ENCODE data around the gene PDE6D. TPM values are rescaled to one million over a fixed set of nuclear protein-coding genes. Genes with fewer than 3 reads are reported as not detected.

PDE6D gene
- total RNA-seq, 2 experiments from 2014 or later = 5.9 to 7.0 TPM

GRCh38 chr2:231807020-231807419 is 25.9 kb upstream of the PDE6D start:
- CTCF ChIA-PET = no interaction called here
- intact Hi-C loops (cut with DNase I, micrococcal nuclease) = no loop called here

GRCh38 chr2:231803501-231804138 is 22.5 kb upstream of the PDE6D start:
- Histone ChIP-seq H3K27ac (ENCODE audit: low read depth in 1 of 2, low read length in 2 of 2) (no peak overlapping the region), H3K9me3 (ENCODE audit: control insufficient read depth in 1 of 2, insufficient read depth in 1 of 2, low read length in 2 of 2) (no peaks in the 10 kb centered on the region), H3K4me1 (ENCODE audit: insufficient read depth, low read length) (no peaks in the 10 kb centered on the region), H3K4me3 (ENCODE audit: low read length) (no peak overlapping the region), H3K36me3 (ENCODE audit: insufficient read depth, low read length) (peaks cover 77% of the 10 kb centered on the region), H3K27me3 (ENCODE audit: control insufficient read depth in 1 of 2, insufficient read depth in 2 of 2, low read length in 2 of 2) (no peaks in the 10 kb centered on the region)
- H3K36me3 Mint-ChIP-seq (ENCODE audit: low read depth) = peaks cover 84% of the 10 kb centered on the region
- DNase-seq = no peak
- ChIA-PET CTCF (interaction anchor here (0.6 kb wide), 1 partner anchor 113 kb away, joined by 3 read pairs; no protein-coding TSS in a partner anchor), POLR2A (no interaction called here)
- no peaks in the 10 kb centered on the region for H3K9me3 Mint-ChIP-seq
- H3K4me3 Mint-ChIP-seq = no peak overlapping the region
- H3K27me3 Mint-ChIP-seq = no peaks in the 10 kb centered on the region
- intact Hi-C loops (cut with DNase I, micrococcal nuclease) = no loop called here
- TF ChIP-seq CTCF (IDR thresholded peaks at IDR 0.05) = no peak
- no peak overlapping the region for H3K27ac Mint-ChIP-seq
- ATAC-seq (ENCODE audit: poor library complexity) = no peak
- H3K4me1 Mint-ChIP-seq (ENCODE audit: low read depth) = peaks cover 5% of the 10 kb centered on the region

More at GRCh38 chr2:231807020-231807419, 25.9 kb upstream of the PDE6D start:
- POLR2A ChIA-PET = no interaction called here
- peaks cover 88% of the 10 kb centered on the region for H3K36me3 Mint-ChIP-seq (ENCODE audit: low read depth)
- Histone ChIP-seq H3K9me3 (ENCODE audit: control insufficient read depth in 1 of 2, insufficient read depth in 1 of 2, low read length in 2 of 2) (no peaks in the 10 kb centered on the region), H3K36me3 (ENCODE audit: insufficient read depth, low read length) (peaks cover 66% of the 10 kb centered on the region), H3K27me3 (ENCODE audit: control insufficient read depth in 1 of 2, insufficient read depth in 2 of 2, low read length in 2 of 2) (no peaks in the 10 kb centered on the region), H3K4me3 (ENCODE audit: low read length) (no peak overlapping the region), H3K4me1 (ENCODE audit: insufficient read depth, low read length) (no peaks in the 10 kb centered on the region), H3K27ac (ENCODE audit: low read depth in 1 of 2, low read length in 2 of 2) (no peak overlapping the region)
- peaks cover 5% of the 10 kb centered on the region for H3K4me1 Mint-ChIP-seq (ENCODE audit: low read depth)
- ATAC-seq (ENCODE audit: poor library complexity) (no peak), DNase-seq (no peak)
- H3K27me3 Mint-ChIP-seq = no peaks in the 10 kb centered on the region
- H3K4me3 Mint-ChIP-seq = no peak overlapping the region
- no peaks in the 10 kb centered on the region for H3K9me3 Mint-ChIP-seq
- no peak overlapping the region for H3K27ac Mint-ChIP-seq
- TF ChIP-seq CTCF (IDR thresholded peaks at IDR 0.05) = no peak

- TF ChIP-seq CTCF (IDR thresholded peaks at IDR 0.05) = peak; percentile 70
- Histone ChIP-seq H3K36me3 (ENCODE audit: insufficient read depth, low read length) (peaks cover 70% of the 10 kb centered on the region), H3K27ac (ENCODE audit: low read depth in 1 of 2, low read length in 2 of 2) (no peak overlapping the region), H3K9me3 (ENCODE audit: control insufficient read depth in 1 of 2, insufficient read depth in 1 of 2, low read length in 2 of 2) (no peaks in the 10 kb centered on the region), H3K27me3 (ENCODE audit: control insufficient read depth in 1 of 2, insufficient read depth in 2 of 2, low read length in 2 of 2) (no peaks in the 10 kb centered on the region), H3K4me3 (ENCODE audit: low read length) (no peak overlapping the region), H3K4me1 (ENCODE audit: insufficient read depth, low read length) (no peaks in the 10 kb centered on the region)
- DNase-seq (peak in 10 of 14 experiments; percentile 10 to 51 (median 28)), ATAC-seq (ENCODE audit: poor library complexity) (peak; percentile 58)
- Mint-ChIP-seq H3K36me3 (ENCODE audit: low read depth) (peaks cover 86% of the 10 kb centered on the region), H3K27ac (no peak overlapping the region), H3K4me3 (no peak overlapping the region), H3K4me1 (ENCODE audit: low read depth) (peaks cover 5% of the 10 kb centered on the region), H3K9me3 (no peaks in the 10 kb centered on the region), H3K27me3 (no peaks in the 10 kb centered on the region)
- intact Hi-C loops (cut with DNase I, micrococcal nuclease) = no loop called here
- CTCF ChIA-PET = interaction anchor here (0.5 kb wide), 1 partner anchor 198 kb away, joined by 3 read pairs; no protein-coding TSS in a partner anchor
- POLR2A ChIA-PET = no interaction called here
Observed at GRCh38 chr2:231800493-231801091, 19.5 kb upstream of the PDE6D start.
